Fibroblast of lung (primary cell): ENCODE data around the gene CTF1.

ENCODE experiments used
- CTCF ChIP-seq, 2 donors: IDR thresholded peaks in 1 of 2; conservative IDR thresholded peaks in 1 of 2; 1 replicate in 1 of 2; 2 replicates in 1 of 2; pipeline ENCODE4 v1.5.1; 2011 to 2012; ENCODE audit warnings: low read length in 2 of 2, control low read depth in 1 of 2, inconsistent platforms in 1 of 2, low read depth in 1 of 2, mild to moderate bottlenecking in 1 of 2
- EZH2 ChIP-seq: IDR thresholded peaks from 2 replicates; pipeline ENCODE4 v1.5.1; 2012; ENCODE audit warnings: low read length, control low read depth, mild to moderate bottlenecking; ENCODE audit errors: missing control alignments

- TF ChIP-seq CTCF (conservative IDR thresholded peaks at IDR 0.05 in 1 of 2, IDR thresholded peaks at IDR 0.05 in 1 of 2; ENCODE audit: low read depth in 1 of 2, low read length in 2 of 2) (no peak), EZH2 (no peak)
Measured at GRCh38 chr16:30896889-30897733, 697 bp downstream of the CTF1 start.
